Fibroblast of gingiva (primary cell): ENCODE results near the gene TRPC3.

Source experiments
- DNase-seq: peaks from one replicate; pipeline ENCODE4 v3.0.0-alpha.2; 2011; ENCODE audit warnings: low read depth

The TRPC3 gene

GRCh38 chr4:121873604-121874003, 78.3 kb downstream of the TRPC3 start:
- peak; percentile 11 for DNase-seq

GRCh38 chr4:121869841-121870822, 81.7 kb downstream of the TRPC3 start, which contains the start of gene BBS7:
TSS of gene BBS7 (minus strand) at chr4:121870474. CDS start at chr4:121870313, 161 bp downstream.
- peak; percentile 93 for DNase-seq

GRCh38 chr4:121863799-121864198, 88.1 kb downstream of the TRPC3 start:
- no peak for DNase-seq

GRCh38 chr4:121861426-121861825, 90.4 kb downstream of the TRPC3 start:
- no peak for DNase-seq

GRCh38 chr4:121860121-121860520, 91.7 kb downstream of the TRPC3 start:
- DNase-seq = peak; percentile 2

- DNase-seq = no peak
These were observed 100.5 kb downstream of the TRPC3 start for GRCh38 chr4:121851354-121851753.

- DNase-seq = no peak
These were observed 105.2 kb downstream of the TRPC3 start for GRCh38 chr4:121846662-121847061.

GRCh38 chr4:121842862-121843261, 109.0 kb downstream of the TRPC3 start:
- DNase-seq = no peak

GRCh38 chr4:121838136-121838535, 113.7 kb downstream of the TRPC3 start:
- DNase-seq = no peak

- no peak for DNase-seq
These were observed 122.3 kb downstream of the TRPC3 start for GRCh38 chr4:121829511-121829910.
